Activated naive CD8-positive, alpha-beta T cell treated with anti-CD3 and anti-CD28 coated beads, Interleukin-2, amount 50 U/mL, for 24 hours (primary cell): ENCODE results near the gene SYT13.
A peak's percentile ranks its signal among the peaks of the same experiment; 100 is the strongest.

Source experiments
- ATAC-seq: fragments of 150-1000 bp; cut with Tn5 transposase; one replicate; pipeline ENCODE4 v1.10.0; 2021
- DNase-seq: peaks from one replicate; pipeline ENCODE4 v3.0.0; 2021
- H3K27ac Mint-ChIP-seq: one replicate; pipeline ENCODE4 v1.8.0; 2021; ENCODE audit warnings: mild to moderate bottlenecking, mixed read lengths
- H3K27me3 Mint-ChIP-seq: one replicate; pipeline ENCODE4 v1.8.0; 2021; ENCODE audit warnings: mixed read lengths
- H3K36me3 Mint-ChIP-seq: one replicate; pipeline ENCODE4 v1.8.0; 2021; ENCODE audit warnings: low read depth, mixed read lengths
- H3K4me1 Mint-ChIP-seq: one replicate; pipeline ENCODE4 v1.8.0; 2021; ENCODE audit warnings: mixed read lengths
- H3K4me3 Mint-ChIP-seq: one replicate; pipeline ENCODE4 v1.8.0; 2021; ENCODE audit warnings: mild to moderate bottlenecking, moderate library complexity, mixed read lengths
- H3K9me3 Mint-ChIP-seq: one replicate; pipeline ENCODE4 v1.8.0; 2021; ENCODE audit warnings: mixed read lengths

Gene SYT13

DNA sequence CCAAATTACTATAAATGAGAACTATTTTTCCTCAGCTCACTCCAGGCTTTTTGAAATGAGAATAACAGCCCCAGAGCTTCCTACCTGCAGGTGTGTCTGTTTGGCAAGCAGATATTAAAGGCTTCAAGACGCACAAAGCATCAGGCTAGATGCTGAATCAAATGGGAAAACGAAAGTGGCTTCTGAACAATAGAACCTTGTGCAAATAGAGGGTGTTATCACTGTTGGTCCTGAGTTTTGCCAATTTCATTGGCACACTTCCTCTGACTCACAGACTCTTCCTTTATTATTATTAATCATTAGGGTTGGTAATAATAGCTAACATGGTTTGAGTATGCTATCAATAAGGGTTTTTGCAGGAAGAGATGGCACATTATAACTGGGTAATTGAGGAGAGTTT, 13.4 kb downstream of the SYT13 start:
- Mint-ChIP-seq H3K27ac (no peak overlapping the region), H3K36me3 (no peaks in the 10 kb centered on the region), H3K27me3 (peaks cover 48% of the 10 kb centered on the region), H3K4me3 (no peak overlapping the region), H3K4me1 (no peaks in the 10 kb centered on the region), H3K9me3 (no peaks in the 10 kb centered on the region)
- ATAC-seq (no peak), DNase-seq (no peak)

DNA sequence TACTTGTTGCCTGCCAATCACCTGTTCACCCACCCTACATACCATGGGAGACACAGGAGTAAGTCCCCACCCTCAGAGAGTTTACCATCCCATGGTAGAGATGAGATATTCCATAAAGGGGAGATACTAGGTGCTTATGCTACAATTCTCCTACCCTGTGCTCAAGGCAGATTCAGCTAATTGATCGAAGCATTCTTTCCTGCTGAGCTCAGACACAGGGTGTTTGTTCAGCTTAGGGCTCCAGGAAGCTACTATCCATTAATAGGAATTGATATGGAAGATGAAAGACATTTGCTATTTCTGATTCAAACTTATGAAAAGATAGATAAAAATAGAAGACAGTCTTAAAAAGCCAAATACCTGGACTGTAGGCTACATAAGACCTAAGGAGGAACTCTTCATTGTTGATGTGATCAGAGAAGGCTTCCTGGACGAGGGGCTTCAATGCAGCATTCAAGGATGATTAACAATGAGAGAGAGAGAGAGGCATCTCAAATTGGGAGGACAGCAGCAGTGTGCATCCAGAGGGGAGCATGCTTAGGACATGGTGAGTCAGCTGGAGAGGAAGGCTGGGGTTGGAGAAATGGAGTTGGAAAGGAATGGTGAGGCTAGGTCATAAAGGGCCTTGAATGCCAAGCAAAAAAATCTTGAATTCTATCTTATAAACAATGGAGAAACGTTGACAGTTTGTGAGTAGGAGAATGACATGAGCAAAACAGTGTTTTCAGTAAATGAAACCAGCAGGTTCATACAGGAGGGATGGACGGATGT, 15.0 kb downstream of the SYT13 start:
- ATAC-seq = no peak
- no peaks in the 10 kb centered on the region for H3K36me3 Mint-ChIP-seq
- H3K4me3 Mint-ChIP-seq = no peak overlapping the region
- peaks cover 59% of the 10 kb centered on the region for H3K27me3 Mint-ChIP-seq
- no peak overlapping the region for H3K27ac Mint-ChIP-seq
- no peaks in the 10 kb centered on the region for H3K4me1 Mint-ChIP-seq
- no peaks in the 10 kb centered on the region for H3K9me3 Mint-ChIP-seq
- no peak for DNase-seq

DNA sequence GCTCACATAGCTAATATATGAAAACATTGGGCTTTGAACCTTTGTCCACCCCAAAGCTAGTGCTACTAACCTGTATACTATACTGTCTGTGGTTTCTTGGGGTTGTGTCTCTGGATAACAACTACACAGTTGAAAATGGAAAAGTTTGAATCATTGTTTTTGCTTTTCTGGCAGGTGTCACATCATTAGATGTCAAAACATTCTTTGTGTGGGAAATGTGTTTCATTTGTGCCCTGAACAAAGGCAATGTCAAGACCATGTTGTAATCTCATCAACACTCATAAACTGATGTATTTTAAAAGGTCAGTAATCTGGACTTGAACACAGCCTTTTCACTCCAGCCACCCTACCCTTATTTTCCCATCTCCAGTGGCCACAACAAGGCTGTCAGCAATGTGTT, 16.5 kb downstream of the SYT13 start:
- ATAC-seq (no peak), DNase-seq (no peak)
- Mint-ChIP-seq H3K9me3 (no peaks in the 10 kb centered on the region), H3K27ac (no peak overlapping the region), H3K27me3 (peaks cover 55% of the 10 kb centered on the region), H3K4me1 (no peaks in the 10 kb centered on the region), H3K36me3 (no peaks in the 10 kb centered on the region), H3K4me3 (no peak overlapping the region)

DNA sequence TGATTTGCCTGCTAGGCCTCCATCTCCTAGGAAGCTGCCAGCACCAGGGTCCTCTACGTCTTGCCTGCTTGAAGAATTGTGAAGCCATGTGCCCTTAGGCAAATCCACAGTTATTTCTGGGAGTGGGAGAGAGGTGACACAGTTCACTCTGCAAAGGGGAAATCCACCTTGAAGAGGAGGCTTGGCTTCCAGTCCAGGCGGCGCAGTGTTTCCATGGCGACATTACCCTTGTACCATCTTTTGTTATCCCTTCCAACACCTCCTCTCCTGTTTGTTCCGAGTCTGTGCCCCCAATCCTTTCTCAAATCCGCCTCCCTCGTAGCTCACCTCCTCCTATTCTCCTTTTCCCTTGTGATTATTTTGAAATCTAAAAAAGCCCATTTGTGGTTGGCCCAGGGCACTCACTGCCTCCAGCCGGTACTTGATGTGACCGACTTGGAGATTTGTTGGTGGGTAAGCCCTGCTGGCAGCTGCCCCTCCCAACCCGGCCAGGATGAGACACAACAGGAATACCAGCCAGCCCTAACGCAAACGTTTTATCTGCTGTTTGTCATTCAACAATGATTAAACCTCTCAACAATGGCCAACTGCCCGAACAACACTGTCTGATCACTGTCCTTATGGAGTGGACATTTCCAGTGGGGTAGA, 18.4 kb downstream of the SYT13 start:
- ATAC-seq = no peak
- Mint-ChIP-seq H3K9me3 (no peaks in the 10 kb centered on the region), H3K4me1 (no peaks in the 10 kb centered on the region), H3K27ac (no peak overlapping the region), H3K36me3 (no peaks in the 10 kb centered on the region), H3K4me3 (no peak overlapping the region), H3K27me3 (peaks cover 54% of the 10 kb centered on the region)
- DNase-seq = no peak

DNA sequence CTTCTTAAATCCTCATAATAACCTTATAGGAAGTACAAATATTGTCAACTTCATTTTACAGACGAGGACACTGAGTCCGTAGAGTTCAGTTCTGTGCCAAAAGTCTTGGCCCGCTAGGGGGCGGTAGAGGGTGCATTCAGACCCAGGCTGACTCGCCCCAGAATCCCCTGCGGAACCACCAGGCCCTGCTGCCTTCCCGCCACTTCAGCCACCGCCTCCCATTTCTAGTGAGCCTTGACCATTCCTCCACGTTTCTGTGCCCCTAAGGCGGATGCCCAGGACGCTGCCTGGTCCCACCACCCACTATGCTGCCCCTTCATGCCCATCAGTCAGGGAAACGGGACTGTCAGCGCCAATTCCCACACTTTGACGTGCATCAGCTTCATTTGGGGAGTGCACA, 19.1 kb downstream of the SYT13 start:
- Mint-ChIP-seq H3K27me3 (peaks cover 51% of the 10 kb centered on the region), H3K4me3 (no peak overlapping the region), H3K9me3 (no peaks in the 10 kb centered on the region), H3K27ac (no peak overlapping the region), H3K4me1 (no peaks in the 10 kb centered on the region), H3K36me3 (no peaks in the 10 kb centered on the region)
- DNase-seq = peak; percentile 45
- no peak for ATAC-seq

DNA sequence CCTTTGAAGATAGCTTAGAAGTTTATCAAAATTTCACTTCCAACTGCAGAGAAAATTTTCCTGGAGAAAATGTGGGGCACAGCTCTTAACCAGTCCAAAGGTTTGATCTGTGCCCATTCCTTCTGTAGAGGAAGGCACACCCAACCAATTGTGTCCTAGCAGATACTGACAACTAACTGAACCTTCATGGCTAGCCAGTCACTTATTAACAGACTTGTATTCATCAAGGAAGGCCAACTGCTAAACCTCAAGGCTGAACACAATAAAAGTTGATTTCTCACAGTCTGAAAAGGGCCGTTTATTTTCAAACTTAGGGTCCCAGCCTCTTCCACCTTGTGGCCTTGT, 19.5 kb downstream of the SYT13 start:
- H3K36me3 Mint-ChIP-seq = no peaks in the 10 kb centered on the region
- DNase-seq (no peak), ATAC-seq (no peak)
- no peak overlapping the region for H3K27ac Mint-ChIP-seq
- H3K4me3 Mint-ChIP-seq = no peak overlapping the region
- H3K4me1 Mint-ChIP-seq = no peaks in the 10 kb centered on the region
- peaks cover 48% of the 10 kb centered on the region for H3K27me3 Mint-ChIP-seq
- no peaks in the 10 kb centered on the region for H3K9me3 Mint-ChIP-seq

DNA sequence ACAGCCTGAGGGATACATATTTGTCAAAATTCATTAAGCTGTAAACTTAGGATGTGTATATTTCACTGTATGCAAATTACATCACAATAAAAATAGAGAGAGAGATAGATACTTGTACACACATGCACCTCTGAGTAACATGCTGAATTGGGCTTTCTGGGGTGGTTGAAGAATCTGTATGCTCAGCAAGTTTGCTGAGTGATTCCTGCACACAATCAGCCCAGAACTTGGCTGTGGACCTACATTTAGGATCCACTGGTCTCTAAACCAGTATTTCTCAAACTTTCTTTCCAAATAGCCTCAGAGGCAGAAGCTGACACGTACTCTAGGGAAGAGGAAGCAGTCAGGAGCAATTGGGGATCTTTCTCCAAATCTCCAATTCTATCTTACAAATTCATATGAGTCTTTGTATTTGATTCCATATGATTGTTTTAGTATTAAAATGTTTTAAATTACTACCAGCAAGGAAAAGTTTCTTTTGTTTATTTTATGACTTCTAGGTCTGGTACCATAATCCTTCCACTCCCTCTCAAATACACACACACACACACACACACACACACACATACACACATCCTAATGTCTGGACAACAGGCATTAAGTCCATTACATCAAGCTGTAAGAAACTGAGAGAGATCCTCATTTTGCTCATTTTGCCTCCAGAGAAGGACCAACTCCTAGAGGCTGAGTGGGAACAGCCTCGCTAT, 20.0 kb downstream of the SYT13 start:
- no peaks in the 10 kb centered on the region for H3K4me1 Mint-ChIP-seq
- no peak for ATAC-seq
- no peak overlapping the region for H3K4me3 Mint-ChIP-seq
- no peak for DNase-seq
- H3K27ac Mint-ChIP-seq = no peak overlapping the region
- peaks cover 44% of the 10 kb centered on the region for H3K27me3 Mint-ChIP-seq
- no peaks in the 10 kb centered on the region for H3K9me3 Mint-ChIP-seq
- H3K36me3 Mint-ChIP-seq = no peaks in the 10 kb centered on the region

DNA sequence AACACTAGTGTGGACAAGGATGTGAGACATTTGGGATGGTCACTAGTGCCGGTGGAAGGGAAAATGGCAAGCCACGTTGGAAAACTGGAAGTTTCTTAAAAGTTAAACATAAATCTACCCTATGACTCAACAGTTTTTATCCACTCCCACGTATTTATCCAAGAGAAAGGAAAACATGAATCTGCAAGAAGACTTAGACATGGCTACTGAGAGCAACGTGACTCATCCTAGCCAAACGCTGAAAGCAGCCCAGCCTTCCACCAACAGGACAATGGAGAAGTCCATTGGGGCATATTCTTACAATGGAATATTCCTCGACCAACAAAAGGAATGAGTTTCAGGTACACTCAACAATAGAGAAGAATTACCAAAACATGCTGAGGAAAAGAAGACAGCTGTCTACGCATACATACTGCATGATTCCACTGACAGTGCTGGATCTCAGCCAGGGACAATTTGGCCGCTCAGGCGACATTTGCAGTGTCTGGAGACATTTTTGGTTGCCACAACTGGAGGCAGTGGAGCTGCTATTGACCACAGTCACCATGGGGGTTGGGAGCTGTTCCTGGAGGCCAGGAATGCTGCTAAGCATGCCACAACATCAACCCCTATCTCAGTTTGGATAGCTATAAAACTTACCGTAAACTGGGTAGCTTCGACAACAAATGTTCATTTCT, 21.2 kb downstream of the SYT13 start:
- H3K36me3 Mint-ChIP-seq = no peaks in the 10 kb centered on the region
- no peak overlapping the region for H3K27ac Mint-ChIP-seq
- H3K4me1 Mint-ChIP-seq = no peaks in the 10 kb centered on the region
- H3K27me3 Mint-ChIP-seq = peaks cover 46% of the 10 kb centered on the region
- no peak for DNase-seq
- no peak for ATAC-seq
- H3K4me3 Mint-ChIP-seq = no peak overlapping the region
- H3K9me3 Mint-ChIP-seq = no peaks in the 10 kb centered on the region

DNA sequence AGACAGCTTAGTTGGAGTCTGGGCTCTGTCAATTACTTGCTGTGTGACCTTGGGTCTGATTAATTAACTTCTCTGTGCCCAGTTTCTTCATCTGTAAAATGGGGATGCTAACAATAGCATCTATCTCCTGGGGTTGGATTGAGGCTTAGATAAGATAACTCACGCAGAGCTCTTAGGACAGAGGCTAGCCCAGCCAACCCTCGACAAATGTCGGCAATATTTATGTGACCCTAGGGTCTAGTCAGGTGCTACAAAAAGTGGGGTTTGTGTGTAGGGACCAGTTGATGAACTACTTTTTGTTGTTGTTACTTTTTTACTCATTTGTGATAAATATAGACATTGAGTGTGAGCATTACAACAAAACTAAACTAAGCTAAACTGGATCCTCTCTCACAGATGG, 22.4 kb downstream of the SYT13 start:
- peaks cover 41% of the 10 kb centered on the region for H3K27me3 Mint-ChIP-seq

DNA sequence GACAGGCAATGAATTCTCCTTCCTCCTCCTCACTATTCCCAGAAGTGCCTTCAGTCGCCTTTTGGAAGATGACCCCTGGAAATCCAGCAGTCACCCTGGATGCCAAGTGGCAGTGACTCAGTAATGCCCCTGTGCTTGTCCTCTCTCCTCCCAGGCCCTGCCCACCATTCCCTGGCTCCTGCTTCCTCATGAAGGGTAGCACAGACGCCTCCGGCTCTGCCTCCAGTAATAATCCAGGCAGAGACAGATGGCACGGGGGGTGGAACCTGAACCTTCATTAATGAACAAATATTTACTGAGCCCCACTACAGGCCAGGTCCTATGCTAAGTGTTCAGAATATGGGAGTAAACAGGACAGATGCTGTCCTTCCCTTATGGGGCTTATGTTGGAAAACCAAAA, 23.2 kb downstream of the SYT13 start:
- DNase-seq (no peak), ATAC-seq (no peak)
- Mint-ChIP-seq H3K27ac (no peak overlapping the region), H3K36me3 (no peaks in the 10 kb centered on the region), H3K27me3 (peaks cover 38% of the 10 kb centered on the region), H3K9me3 (no peaks in the 10 kb centered on the region), H3K4me3 (no peak overlapping the region), H3K4me1 (no peaks in the 10 kb centered on the region)

More for the DNA sequence above, 22.4 kb downstream of the SYT13 start:
- DNase-seq (no peak), ATAC-seq (no peak)
- Mint-ChIP-seq H3K27ac (no peak overlapping the region), H3K4me3 (no peak overlapping the region), H3K4me1 (no peaks in the 10 kb centered on the region), H3K36me3 (no peaks in the 10 kb centered on the region), H3K9me3 (no peaks in the 10 kb centered on the region)

DNA sequence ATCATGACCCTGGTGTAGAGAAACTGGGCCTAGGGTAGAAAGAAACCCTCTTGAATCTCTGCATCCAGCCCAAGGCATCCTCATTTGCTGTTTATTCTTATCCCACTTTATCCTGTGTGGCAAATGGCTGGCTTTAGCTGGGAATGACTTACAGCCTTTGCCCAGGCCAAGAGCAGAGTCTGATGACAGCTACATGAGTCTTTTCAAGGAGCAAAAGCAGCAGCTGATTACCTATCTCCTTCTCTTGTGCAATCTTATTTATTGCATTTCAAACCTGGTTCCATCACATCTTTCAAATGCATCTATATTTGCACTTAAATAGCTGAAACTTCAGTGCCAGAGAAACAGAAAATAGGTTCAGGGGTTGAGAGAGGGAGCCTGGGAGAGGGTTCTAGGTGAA, 26.1 kb downstream of the SYT13 start:
- Mint-ChIP-seq H3K27ac (no peak overlapping the region), H3K4me1 (no peaks in the 10 kb centered on the region), H3K4me3 (no peak overlapping the region), H3K27me3 (peaks cover 30% of the 10 kb centered on the region), H3K36me3 (no peaks in the 10 kb centered on the region), H3K9me3 (no peaks in the 10 kb centered on the region)
- DNase-seq (no peak), ATAC-seq (no peak)

DNA sequence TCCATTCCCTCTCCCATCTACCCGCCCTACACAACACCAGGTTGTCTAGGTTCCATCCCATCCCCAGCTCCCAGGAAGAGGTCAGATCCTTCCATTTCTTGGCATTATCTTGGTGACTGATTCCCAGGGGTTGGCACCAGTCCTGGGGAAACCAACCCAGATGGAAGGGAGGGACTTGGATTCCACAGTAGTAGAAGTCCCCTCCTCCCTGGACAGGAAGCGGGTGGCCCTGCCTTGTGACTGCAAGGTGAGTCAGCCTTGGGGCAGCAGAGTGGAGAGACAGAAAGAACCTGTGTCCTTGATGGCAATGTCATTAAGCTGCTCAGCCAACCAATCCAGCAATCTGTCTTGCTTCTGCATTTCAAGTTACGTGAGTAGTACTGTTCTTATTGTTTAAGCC, 26.5 kb downstream of the SYT13 start:
- no peaks in the 10 kb centered on the region for H3K9me3 Mint-ChIP-seq
- ATAC-seq (no peak), DNase-seq (no peak)
- H3K4me3 Mint-ChIP-seq = no peak overlapping the region
- peaks cover 26% of the 10 kb centered on the region for H3K27me3 Mint-ChIP-seq
- no peaks in the 10 kb centered on the region for H3K4me1 Mint-ChIP-seq
- no peak overlapping the region for H3K27ac Mint-ChIP-seq
- no peaks in the 10 kb centered on the region for H3K36me3 Mint-ChIP-seq

DNA sequence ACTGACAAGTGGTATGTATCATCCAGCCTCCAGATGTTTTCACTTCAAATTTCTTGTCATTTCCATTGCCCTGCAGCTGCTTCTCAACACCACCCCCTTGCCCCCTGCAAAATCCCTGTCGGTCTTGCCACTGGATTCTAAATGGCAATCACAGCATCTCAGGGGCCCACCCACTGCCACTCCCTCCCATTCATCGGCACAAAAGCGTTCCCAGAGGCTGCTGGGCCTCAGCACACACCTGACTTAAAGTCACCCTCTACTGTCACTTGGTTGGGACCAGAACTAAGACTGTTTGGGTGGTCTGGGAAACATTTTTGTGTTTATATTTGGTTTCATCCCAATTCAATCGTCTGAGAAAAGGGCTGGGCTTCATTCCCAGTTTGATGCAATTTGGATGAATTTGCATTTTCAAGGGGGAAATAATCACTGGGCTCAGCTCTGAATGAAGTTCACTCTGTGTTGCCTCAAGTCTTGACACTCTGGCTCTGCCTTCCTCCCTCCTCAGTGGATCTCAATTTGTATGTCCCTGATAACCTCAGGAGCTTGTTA, 27.1 kb downstream of the SYT13 start:
- H3K27ac Mint-ChIP-seq = no peak overlapping the region
- H3K36me3 Mint-ChIP-seq = no peaks in the 10 kb centered on the region
- H3K4me3 Mint-ChIP-seq = no peak overlapping the region
- DNase-seq (no peak), ATAC-seq (no peak)
- H3K9me3 Mint-ChIP-seq = no peaks in the 10 kb centered on the region
- peaks cover 24% of the 10 kb centered on the region for H3K27me3 Mint-ChIP-seq
- no peaks in the 10 kb centered on the region for H3K4me1 Mint-ChIP-seq

DNA sequence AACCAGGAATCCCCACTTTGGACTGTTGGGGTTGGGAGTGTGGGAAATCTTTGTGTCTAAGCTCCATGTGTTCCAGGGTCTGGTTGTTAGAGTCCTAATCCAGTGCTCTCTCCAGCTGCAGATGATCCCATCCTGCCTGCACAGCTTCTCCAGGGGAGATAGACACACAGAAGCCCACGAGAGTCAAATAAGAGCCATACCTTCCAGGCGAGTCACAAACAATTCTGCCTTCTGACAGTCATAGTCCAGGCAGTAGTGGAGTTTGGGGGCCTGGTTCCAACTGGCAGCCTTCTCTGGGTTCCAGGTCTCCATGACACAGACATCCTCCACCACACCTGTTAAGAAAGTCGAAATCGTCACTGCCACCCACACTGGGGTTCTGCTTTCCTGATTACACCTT, 32.1 kb downstream of the SYT13 start:
- H3K27ac Mint-ChIP-seq = no peak overlapping the region
- H3K36me3 Mint-ChIP-seq = no peaks in the 10 kb centered on the region
- H3K9me3 Mint-ChIP-seq = no peaks in the 10 kb centered on the region
- ATAC-seq (no peak), DNase-seq (no peak)
- peaks cover 18% of the 10 kb centered on the region for H3K27me3 Mint-ChIP-seq
- H3K4me1 Mint-ChIP-seq = no peaks in the 10 kb centered on the region
- no peak overlapping the region for H3K4me3 Mint-ChIP-seq
